Fibroblast of the aortic adventitia (primary cell): ENCODE data around the gene RNF146. TPM values are rescaled to one million over a fixed set of nuclear protein-coding genes. Genes with fewer than 3 reads are reported as not detected.

Experiments
- DNase-seq: peaks from one replicate; pipeline ENCODE4 v3.0.0-alpha.2; 2010; ENCODE audit warnings: low read depth
- H3K4me3 ChIP-seq: 2 replicates; pipeline ENCODE4 v1.5.1; 2011; ENCODE audit warnings: low read depth, mild to moderate bottlenecking, control low read depth, low read length, moderate library complexity
- total RNA-seq: library from RNA; depleted of rRNA; stranded (reverse); fragments of >200 nt; gene quantifications from 2 replicates; pipeline ENCODE4 v1.2.3, GENCODE V29; 2012; ENCODE audit warnings: low replicate concordance
- TF ChIP-seq, protein P1 (sequence below): IDR thresholded peaks from 2 replicates; pipeline ENCODE4 v1.5.1; 2011; ENCODE audit warnings: mild to moderate bottlenecking, low read length, control low read depth, inconsistent platforms; ENCODE audit not compliant: insufficient read depth

Gene RNF146
- total RNA-seq, 1 donor: 55.6 TPM

DNA sequence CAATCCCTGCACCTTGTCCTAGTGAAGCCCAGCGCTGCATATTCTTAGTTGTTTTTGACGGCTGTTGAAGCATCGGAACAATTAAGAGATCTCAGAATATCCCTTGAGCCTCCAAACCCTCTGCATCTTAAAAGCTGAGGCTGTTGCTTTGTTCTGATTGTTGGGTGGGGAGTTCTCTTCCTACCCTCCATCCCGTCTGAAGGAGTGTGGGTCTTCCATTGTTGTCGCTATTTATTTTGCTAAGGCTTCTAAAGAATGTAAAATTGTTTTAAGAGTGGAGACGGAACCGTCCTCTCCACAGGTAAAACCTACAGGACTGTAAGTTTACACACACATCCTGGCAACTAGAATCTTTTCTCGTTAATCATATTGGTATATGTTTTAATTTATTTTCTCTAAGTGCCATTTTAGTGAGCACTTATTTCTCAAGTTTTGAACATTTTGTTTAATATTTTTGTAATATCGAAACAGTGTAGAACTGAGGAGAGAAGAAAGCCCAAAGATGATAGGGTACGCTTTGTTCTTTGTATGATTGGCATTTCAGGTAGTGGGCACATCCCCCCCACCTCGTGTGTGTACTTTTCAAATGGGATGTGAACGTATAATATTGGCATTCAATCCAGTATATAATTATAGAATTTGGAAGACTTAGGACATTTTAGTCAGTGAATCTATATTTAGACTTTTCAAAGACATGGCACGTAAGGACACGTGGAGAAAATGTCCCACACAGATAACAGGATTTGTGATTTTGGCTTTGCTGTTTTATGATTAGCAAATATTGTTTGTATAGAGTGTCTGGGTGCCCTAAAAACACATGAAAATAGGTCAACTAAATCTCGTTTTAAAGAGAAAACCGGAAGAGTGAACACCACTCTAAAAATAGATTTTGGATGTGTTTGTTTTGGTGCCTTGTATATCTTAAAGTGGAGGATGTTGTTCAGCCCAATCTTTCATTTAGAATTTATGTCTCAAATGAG lies 1.3 kb downstream of the RNF146 start:
- peak; percentile 16 for DNase-seq
- TF ChIP-seq, protein P1, sequence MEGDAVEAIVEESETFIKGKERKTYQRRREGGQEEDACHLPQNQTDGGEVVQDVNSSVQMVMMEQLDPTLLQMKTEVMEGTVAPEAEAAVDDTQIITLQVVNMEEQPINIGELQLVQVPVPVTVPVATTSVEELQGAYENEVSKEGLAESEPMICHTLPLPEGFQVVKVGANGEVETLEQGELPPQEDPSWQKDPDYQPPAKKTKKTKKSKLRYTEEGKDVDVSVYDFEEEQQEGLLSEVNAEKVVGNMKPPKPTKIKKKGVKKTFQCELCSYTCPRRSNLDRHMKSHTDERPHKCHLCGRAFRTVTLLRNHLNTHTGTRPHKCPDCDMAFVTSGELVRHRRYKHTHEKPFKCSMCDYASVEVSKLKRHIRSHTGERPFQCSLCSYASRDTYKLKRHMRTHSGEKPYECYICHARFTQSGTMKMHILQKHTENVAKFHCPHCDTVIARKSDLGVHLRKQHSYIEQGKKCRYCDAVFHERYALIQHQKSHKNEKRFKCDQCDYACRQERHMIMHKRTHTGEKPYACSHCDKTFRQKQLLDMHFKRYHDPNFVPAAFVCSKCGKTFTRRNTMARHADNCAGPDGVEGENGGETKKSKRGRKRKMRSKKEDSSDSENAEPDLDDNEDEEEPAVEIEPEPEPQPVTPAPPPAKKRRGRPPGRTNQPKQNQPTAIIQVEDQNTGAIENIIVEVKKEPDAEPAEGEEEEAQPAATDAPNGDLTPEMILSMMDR: no peak
- peak overlapping the region; percentile 92 for H3K4me3 ChIP-seq

DNA sequence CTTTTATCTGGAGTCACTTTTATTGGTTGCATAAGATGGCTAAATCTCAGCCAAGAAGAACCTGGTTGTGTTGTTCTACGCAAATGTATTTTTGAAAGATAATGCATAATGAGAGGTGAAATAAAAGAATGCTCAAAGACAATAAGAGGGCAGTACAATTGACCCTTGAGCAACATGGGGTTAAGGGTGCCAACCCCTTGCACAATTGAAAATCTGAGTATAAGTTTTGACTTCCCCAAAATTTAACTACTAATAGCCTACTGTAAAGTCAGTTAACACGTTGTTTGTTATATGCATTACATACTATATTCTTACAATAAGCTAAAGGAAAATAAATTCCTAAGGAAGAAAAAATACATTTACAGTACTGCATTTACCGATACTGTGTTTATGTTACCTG lies 5.9 kb downstream of the RNF146 start:
- no peak overlapping the region for H3K4me3 ChIP-seq
- TF ChIP-seq, protein P1: no peak
- DNase-seq: no peak

DNA sequence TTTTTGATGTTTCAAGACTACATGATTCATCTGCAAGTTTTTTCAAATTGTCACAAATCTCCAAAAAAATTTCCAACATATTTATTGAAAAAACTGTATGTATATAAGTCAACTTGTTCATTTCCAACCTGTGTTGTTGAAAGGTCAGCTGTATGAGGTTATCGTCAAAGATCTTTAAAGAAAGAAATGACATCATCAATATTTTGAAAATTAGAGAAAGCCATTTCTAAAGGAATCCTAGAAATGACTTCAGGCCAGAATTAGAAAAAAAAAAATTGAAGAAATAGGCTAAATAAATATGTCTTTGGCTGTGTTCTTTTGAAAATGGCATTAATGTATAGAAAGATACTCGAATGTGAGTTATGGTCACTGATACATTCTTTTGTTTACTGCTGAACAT lies 6.8 kb downstream of the RNF146 start:
- no peak overlapping the region for H3K4me3 ChIP-seq
- TF ChIP-seq, protein P1: no peak
- no peak for DNase-seq

DNA sequence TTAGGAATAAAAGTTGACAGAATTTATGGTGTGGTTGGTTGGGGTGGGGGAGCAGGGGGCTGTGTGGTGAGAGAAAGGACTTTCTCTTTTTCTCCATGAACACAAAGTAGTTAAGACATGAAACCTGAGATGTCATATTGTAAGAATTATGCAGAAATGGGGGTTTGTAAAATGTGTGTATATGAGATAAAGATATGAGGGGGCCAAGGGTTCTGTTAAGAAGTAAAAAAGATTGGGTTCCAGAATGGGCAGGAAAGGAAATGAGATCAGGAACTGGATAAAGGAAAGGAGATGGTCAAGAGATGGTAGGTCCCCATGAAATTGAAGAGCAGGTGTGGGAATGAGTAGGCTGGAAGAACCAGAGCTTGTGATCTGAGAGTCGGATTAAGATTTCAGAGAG lies 9.7 kb downstream of the RNF146 start:
- TF ChIP-seq, protein P1: no peak
- DNase-seq: no peak
- no peak overlapping the region for H3K4me3 ChIP-seq

DNA sequence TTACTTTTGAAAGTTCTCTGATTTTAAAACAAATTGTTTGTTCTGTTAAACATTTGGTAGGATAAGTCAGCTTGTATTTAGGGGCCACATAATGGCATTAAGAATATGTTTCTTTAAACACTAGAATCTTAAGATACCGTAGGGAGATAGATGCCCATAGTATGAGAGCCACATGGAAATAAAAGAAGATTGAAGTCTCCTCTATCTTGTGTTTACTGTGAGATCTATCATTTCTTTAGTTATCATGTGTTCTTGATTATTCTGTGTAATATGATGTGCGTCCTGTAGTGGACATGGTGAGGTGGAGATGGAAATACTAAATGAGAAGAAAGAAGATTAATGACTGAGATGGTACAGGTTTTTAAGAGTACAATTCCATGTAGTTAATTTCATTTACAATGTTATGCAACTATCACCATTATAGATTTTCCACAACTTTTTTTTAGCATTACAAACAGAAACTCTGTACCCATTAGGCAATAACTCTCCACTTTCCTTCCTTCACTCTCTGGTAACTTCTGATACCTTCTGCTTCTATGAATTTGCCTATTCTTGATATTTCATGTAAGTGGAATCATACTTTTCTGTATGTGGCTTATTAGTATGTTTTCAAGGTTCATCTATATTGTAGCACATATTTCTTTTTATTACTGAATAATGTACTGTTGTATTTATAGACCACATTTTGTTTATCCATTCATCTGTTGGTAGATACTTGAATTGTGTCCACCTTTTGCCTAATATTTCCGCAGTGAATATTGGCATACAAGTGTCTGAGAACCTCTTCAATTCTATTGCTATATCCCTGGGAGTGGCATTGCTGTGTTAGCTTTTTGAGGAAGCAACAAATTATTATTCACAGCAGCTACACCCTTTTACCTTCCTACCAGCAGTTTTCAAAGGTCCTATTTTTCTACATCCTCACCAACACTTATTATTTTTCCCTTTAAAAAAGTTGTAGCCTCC lies 11.5 kb downstream of the RNF146 start:
- DNase-seq: no peak
- TF ChIP-seq, protein P1: no peak
- H3K4me3 ChIP-seq: no peak overlapping the region

DNA sequence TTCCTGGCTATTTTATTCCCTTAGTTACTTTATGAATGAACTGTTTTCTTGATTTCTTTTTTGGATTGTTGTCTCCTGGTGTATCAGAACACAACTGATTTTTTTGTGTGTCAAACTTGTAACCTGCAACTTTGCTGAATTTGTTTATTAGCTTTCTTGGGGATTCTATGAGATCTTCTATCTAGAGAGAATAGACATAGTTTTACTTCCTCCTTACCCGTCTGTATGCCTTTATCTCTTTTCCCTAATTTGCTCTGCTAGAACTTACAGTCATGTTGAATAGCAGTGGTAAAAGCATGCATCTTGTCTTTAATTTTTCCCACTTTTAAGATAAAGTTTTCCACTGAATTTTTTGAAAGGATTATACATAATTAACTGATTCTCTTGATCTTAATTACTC lies 13.2 kb downstream of the RNF146 start:
- H3K4me3 ChIP-seq: no peak overlapping the region
- TF ChIP-seq, protein P1: no peak
- no peak for DNase-seq
